ENCODE measurements around the gene SEMA5B.

GRCh38 chr3:123005291-123005690, 22.3 kb downstream of the SEMA5B start:
- TF ChIP-seq CTCF (IDR thresholded peaks at IDR 0.05; ENCODE audit: insufficient read depth, low read depth, low read length) (no peak), EZH2 (IDR thresholded peaks at IDR 0.05; ENCODE audit: insufficient read depth, low read length) (no peak)
